ENCODE results near the gene DLGAP1.

Gene DLGAP1

GRCh38 chr18:4106407-4107033 is 348.6 kb downstream of the DLGAP1 start:
- H3K9me3 ChIP-seq (ENCODE audit: insufficient read depth, low read length) = no peaks in the 10 kb centered on the region
- H3K27ac ChIP-seq (ENCODE audit: low read length) = no peak overlapping the region
- H3K9ac ChIP-seq (ENCODE audit: low read length) = no peak overlapping the region
- H3K4me1 ChIP-seq (ENCODE audit: low read length) = no peaks in the 10 kb centered on the region
- TF ChIP-seq, protein P1, sequence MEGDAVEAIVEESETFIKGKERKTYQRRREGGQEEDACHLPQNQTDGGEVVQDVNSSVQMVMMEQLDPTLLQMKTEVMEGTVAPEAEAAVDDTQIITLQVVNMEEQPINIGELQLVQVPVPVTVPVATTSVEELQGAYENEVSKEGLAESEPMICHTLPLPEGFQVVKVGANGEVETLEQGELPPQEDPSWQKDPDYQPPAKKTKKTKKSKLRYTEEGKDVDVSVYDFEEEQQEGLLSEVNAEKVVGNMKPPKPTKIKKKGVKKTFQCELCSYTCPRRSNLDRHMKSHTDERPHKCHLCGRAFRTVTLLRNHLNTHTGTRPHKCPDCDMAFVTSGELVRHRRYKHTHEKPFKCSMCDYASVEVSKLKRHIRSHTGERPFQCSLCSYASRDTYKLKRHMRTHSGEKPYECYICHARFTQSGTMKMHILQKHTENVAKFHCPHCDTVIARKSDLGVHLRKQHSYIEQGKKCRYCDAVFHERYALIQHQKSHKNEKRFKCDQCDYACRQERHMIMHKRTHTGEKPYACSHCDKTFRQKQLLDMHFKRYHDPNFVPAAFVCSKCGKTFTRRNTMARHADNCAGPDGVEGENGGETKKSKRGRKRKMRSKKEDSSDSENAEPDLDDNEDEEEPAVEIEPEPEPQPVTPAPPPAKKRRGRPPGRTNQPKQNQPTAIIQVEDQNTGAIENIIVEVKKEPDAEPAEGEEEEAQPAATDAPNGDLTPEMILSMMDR (IDR thresholded peaks at IDR 0.05; ENCODE audit: low read depth, low read length) = peak; percentile 87
- no peak for TF ChIP-seq EZH2phosphoT487 (IDR thresholded peaks at IDR 0.05; ENCODE audit: low read depth)
- no peaks in the 10 kb centered on the region for H3K79me2 ChIP-seq (ENCODE audit: low read length)
- H3K4me3 ChIP-seq (ENCODE audit: low read length) = no peak overlapping the region
- peak overlapping the region; percentile 14; the same call in 1 of the 2 replicates for H3K4me2 ChIP-seq (ENCODE audit: low read length)
- H4K20me1 ChIP-seq (ENCODE audit: insufficient read depth, low read length) = no peaks in the 10 kb centered on the region
- no peaks in the 10 kb centered on the region for H3K27me3 ChIP-seq (ENCODE audit: low read depth, low read length)
- no peaks in the 10 kb centered on the region for H3K36me3 ChIP-seq (replicated peaks; ENCODE audit: low read depth, low read length)
- peak overlapping the region; percentile 32; the same call in 1 of the 2 replicates for H2AFZ ChIP-seq (ENCODE audit: low read depth, low read length)

- no peaks in the 10 kb centered on the region for H3K36me3 ChIP-seq (replicated peaks; ENCODE audit: low read depth, low read length)
- no peaks in the 10 kb centered on the region for H3K79me2 ChIP-seq (ENCODE audit: low read length)
- no peaks in the 10 kb centered on the region for H3K27me3 ChIP-seq (ENCODE audit: low read depth, low read length)
- H3K9me3 ChIP-seq (ENCODE audit: insufficient read depth, low read length) = no peaks in the 10 kb centered on the region
- H2AFZ ChIP-seq (ENCODE audit: low read depth, low read length) = no peak overlapping the region; the same call in 1 of the 2 replicates
- TF ChIP-seq EZH2phosphoT487 (IDR thresholded peaks at IDR 0.05; ENCODE audit: low read depth) = no peak
- TF ChIP-seq, protein P1 (IDR thresholded peaks at IDR 0.05; ENCODE audit: low read depth, low read length) = no peak
- H3K9ac ChIP-seq (ENCODE audit: low read length) = no peak overlapping the region
- no peak overlapping the region for H3K4me3 ChIP-seq (ENCODE audit: low read length)
- H3K4me1 ChIP-seq (ENCODE audit: low read length) = peaks cover 2% of the 10 kb centered on the region; the same call in 1 of the 2 replicates
- no peak overlapping the region for H3K27ac ChIP-seq (ENCODE audit: low read length)
- H4K20me1 ChIP-seq (ENCODE audit: insufficient read depth, low read length) = no peaks in the 10 kb centered on the region
- H3K4me2 ChIP-seq (ENCODE audit: low read length) = no peak overlapping the region
Measured at GRCh38 chr18:4102901-4103300, 352.2 kb downstream of the DLGAP1 start.

DNA sequence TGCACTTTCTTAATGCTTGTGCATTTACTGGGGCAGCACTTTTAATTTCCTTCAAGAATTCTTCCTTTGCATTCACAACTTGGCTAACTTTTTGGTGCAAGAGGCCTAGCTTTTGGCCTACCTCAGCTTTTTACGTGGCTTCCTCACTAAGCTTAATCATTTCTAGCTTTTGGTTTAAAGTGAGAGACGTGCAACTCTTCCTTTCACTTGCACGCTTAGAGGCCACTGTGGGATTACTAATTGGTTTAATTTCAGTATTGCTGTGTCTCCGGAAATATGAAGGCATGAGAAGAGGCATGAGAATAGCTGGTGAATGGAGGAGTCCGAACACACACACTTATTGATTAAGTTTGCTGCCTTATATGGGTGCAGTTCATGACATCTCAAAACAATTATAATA is 354.1 kb downstream of the DLGAP1 start:
- Histone ChIP-seq H3K4me1 (ENCODE audit: low read length) (peaks cover 2% of the 10 kb centered on the region; the same call in 1 of the 2 replicates), H3K79me2 (ENCODE audit: low read length) (no peaks in the 10 kb centered on the region), H3K27ac (ENCODE audit: low read length) (no peak overlapping the region), H3K9me3 (ENCODE audit: insufficient read depth, low read length) (no peaks in the 10 kb centered on the region), H3K9ac (ENCODE audit: low read length) (no peak overlapping the region), H3K27me3 (ENCODE audit: low read depth, low read length) (no peaks in the 10 kb centered on the region), H2AFZ (ENCODE audit: low read depth, low read length) (no peak overlapping the region), H3K4me3 (ENCODE audit: low read length) (no peak overlapping the region), H3K4me2 (ENCODE audit: low read length) (no peak overlapping the region), H3K36me3 (replicated peaks; ENCODE audit: low read depth, low read length) (no peaks in the 10 kb centered on the region), H4K20me1 (ENCODE audit: insufficient read depth, low read length) (no peaks in the 10 kb centered on the region)
- no peak for TF ChIP-seq EZH2phosphoT487 (IDR thresholded peaks at IDR 0.05; ENCODE audit: low read depth)
- TF ChIP-seq, protein P1 (IDR thresholded peaks at IDR 0.05; ENCODE audit: low read depth, low read length) = no peak

- no peak for TF ChIP-seq EZH2phosphoT487 (IDR thresholded peaks at IDR 0.05; ENCODE audit: low read depth)
- TF ChIP-seq, protein P1 (IDR thresholded peaks at IDR 0.05; ENCODE audit: low read depth, low read length) = no peak
- no peak overlapping the region for H3K4me2 ChIP-seq (ENCODE audit: low read length)
- H2AFZ ChIP-seq (ENCODE audit: low read depth, low read length) = no peak overlapping the region
- no peaks in the 10 kb centered on the region for H3K36me3 ChIP-seq (replicated peaks; ENCODE audit: low read depth, low read length)
- H3K9me3 ChIP-seq (ENCODE audit: insufficient read depth, low read length) = no peaks in the 10 kb centered on the region
- no peaks in the 10 kb centered on the region for H3K79me2 ChIP-seq (ENCODE audit: low read length)
- H3K9ac ChIP-seq (ENCODE audit: low read length) = no peak overlapping the region
- no peaks in the 10 kb centered on the region for H3K27me3 ChIP-seq (ENCODE audit: low read depth, low read length)
- H4K20me1 ChIP-seq (ENCODE audit: insufficient read depth, low read length) = no peaks in the 10 kb centered on the region
- peaks cover 2% of the 10 kb centered on the region; the same call in 1 of the 2 replicates for H3K4me1 ChIP-seq (ENCODE audit: low read length)
- no peak overlapping the region for H3K4me3 ChIP-seq (ENCODE audit: low read length)
- H3K27ac ChIP-seq (ENCODE audit: low read length) = no peak overlapping the region
Measured at GRCh38 chr18:4096486-4096885, 358.6 kb downstream of the DLGAP1 start.
